ENCODE measurements around the gene LRRC49.

The LRRC49 gene

GRCh38 chr15:71051539-71051938 lies 158.9 kb downstream of the LRRC49 start:
- no peak for DNase-seq (ENCODE audit: low read depth)

GRCh38 chr15:71052356-71052755 lies 159.7 kb downstream of the LRRC49 start:
- DNase-seq (ENCODE audit: low read depth) = no peak

- DNase-seq (ENCODE audit: low read depth) = no peak
Measured at GRCh38 chr15:71054286-71054952, 161.8 kb downstream of the LRRC49 start.

GRCh38 chr15:71055461-71055860 lies 162.8 kb downstream of the LRRC49 start:
- DNase-seq (ENCODE audit: low read depth) = no peak

DNA sequence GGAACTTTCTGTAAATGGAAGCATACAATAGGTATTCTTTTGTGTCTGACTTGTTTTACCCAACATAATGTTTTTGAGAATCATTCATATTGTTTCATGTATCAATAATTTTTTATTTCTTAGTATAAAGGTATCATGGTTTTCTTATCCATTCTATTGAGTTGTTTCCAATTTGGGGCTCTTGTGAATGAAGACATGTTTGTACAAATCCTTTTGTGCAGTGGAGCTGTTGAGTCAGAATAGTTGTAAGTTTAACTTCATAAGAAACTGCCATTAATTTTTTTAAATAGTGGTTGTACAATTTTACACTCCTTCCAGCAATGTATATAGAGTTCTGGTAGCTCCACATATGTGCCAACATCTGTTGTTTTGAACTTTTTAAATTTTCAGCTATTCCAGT lies 163.5 kb downstream of the LRRC49 start:
- no peak for DNase-seq (ENCODE audit: low read depth)

DNA sequence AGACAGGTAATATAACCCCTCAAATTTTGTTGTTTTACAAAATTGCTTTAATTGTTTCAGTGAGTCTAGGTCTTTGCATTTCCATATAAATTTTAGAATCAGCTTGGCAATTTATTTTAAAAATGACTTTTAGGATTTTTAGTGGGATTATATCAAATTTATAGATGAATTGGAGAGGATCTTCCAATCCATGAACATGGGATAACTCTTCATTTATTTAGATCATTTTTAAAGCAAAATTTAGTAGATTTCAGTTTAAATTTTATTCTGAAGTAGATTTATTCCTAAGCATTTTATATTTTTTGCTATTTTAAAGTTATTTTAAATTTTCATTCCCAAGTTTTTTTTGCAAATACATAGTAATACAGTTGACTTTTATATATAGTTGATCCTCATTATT lies 164.5 kb downstream of the LRRC49 start:
- DNase-seq (ENCODE audit: low read depth) = no peak

GRCh38 chr15:71057581-71057980 lies 165.0 kb downstream of the LRRC49 start:
- no peak for DNase-seq (ENCODE audit: low read depth)

GRCh38 chr15:71060983-71061382 lies 168.4 kb downstream of the LRRC49 start:
- no peak for DNase-seq (ENCODE audit: low read depth)

GRCh38 chr15:71066983-71067382 lies 174.4 kb downstream of the LRRC49 start:
- DNase-seq (ENCODE audit: low read depth) = no peak

- DNase-seq (ENCODE audit: low read depth) = no peak
Measured at GRCh38 chr15:71069693-71070092, 177.1 kb downstream of the LRRC49 start.

- no peak for DNase-seq (ENCODE audit: low read depth)
Measured at GRCh38 chr15:71071529-71071928, 178.9 kb downstream of the LRRC49 start.

GRCh38 chr15:71072423-71072822 lies 179.8 kb downstream of the LRRC49 start:
- DNase-seq (ENCODE audit: low read depth) = no peak

DNA sequence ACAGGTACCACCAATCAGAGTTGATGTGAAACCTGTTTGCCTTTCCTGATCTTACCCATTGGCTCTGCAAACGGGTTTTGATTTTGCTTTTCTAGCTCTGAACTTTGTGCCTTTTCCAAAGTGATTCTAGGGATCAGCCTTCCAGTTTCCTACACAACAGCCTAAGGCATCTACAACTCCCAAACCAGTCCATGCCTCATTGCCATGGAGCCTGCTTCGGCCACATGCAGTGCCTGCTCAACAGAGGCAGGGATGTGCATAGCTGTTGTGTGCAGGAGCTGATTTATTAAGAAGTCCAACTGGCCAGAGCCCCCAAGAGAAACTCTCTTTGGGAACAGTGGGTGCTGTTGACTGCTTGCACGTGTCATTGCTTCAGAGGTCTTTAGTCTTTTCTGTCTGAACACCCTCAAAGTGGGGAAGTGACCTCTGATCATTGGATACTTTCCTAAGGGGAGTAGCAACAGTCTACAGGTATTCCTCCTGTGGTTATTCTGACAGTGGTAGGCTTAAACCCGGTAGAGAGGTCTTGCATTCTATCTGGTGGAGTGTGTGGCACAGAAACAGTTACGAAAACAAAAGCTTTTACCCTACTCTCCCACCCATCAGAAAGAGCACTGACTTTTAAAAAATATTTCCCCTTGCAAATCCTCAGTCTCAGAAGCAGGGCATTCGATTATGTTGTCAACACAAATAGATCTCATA lies 186.0 kb downstream of the LRRC49 start:
- no peak for DNase-seq (ENCODE audit: low read depth)

- DNase-seq (ENCODE audit: low read depth) = no peak
Measured at GRCh38 chr15:71079208-71080044, 186.8 kb downstream of the LRRC49 start.

DNA sequence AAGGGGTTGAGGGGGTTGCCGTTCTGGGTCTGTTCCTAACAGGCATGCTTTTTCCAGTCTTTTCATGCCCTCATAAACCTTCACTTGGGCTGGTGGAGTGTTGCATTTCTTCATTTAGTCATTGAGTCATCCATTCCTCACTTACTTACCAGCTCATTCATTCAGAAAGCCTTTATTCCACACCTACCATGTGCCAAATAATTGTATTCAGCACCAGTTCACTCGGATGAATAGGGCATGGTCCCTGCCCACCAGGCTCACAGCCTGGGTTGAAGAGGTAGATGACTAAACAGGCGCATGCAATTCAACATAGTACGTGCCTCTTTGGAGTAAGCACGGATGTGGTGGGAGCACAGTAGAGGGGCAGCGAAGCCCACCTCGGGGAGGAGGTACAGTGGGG lies 187.5 kb downstream of the LRRC49 start:
- no peak for DNase-seq (ENCODE audit: low read depth)

- DNase-seq (ENCODE audit: low read depth) = no peak
Measured at GRCh38 chr15:71080705-71081104, 188.1 kb downstream of the LRRC49 start.

GRCh38 chr15:71082803-71083202 lies 190.2 kb downstream of the LRRC49 start:
- no peak for DNase-seq (ENCODE audit: low read depth)

GRCh38 chr15:71083349-71083748 lies 190.7 kb downstream of the LRRC49 start:
- DNase-seq (ENCODE audit: low read depth) = no peak

DNA sequence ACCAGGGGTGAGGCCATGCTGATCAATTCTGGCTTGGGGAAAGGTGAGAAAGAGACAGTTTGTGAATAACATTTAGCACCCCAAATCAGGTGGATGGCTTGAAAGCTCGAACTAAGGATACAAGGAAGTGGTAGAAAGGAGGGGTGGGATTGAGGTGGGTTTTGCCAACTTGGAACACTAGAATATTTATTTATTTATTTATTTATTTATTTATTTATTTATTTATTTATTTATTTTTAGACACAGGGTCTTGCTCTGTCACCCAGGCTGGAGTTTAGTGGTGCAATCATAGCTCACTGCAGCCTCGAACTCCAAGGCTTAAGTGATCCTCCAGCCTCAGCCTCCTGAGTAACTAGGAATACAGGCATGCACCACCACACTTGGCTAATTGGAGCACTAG lies 191.6 kb downstream of the LRRC49 start:
- no peak for DNase-seq (ENCODE audit: low read depth)

- no peak for DNase-seq (ENCODE audit: low read depth)
Measured at GRCh38 chr15:71085809-71086208, 193.2 kb downstream of the LRRC49 start.

GRCh38 chr15:71088155-71088554 lies 195.5 kb downstream of the LRRC49 start:
- DNase-seq (ENCODE audit: low read depth) = no peak

DNA sequence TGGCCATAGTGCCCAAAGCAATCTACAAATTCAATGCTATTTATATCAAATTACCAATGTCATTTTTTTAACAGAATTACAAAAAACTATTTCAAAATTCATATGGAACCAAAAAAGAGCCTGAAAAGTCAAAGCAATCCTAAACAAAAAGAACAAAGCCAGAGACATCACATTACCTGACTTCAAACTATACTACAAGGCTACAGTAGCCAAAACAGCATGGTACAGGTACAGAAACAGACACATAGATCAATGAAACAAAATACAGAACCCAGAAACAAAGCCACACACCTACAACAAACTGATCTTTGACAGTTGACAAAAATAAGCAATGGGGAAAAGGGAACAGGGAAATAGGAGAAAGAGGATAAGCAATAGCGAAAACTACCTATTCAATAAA lies 196.1 kb downstream of the LRRC49 start:
- DNase-seq (ENCODE audit: low read depth) = no peak

DNA sequence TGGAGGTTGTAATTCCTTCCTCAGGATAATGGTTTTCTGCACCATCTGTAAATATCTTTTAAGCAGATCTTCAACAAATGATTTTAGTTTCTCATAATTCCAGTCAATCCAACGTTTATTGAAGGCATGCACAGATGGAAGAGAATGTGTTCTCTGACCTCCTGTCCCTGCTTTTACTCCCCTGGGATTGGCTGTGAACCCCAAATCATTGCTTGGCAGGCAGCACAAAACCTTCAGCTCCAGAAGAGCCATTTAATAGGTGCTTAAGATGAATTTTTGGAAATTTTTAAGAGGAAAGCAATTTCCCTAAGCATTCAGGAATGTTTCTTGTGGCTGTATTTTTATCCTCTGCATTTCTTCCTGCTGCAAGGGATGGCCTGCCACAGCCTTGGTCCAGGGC lies 197.2 kb downstream of the LRRC49 start:
- DNase-seq (ENCODE audit: low read depth) = no peak

Data from T-helper 22 cell (primary cell).